ENCODE measurements around the gene LBH. TPM values are rescaled to one million over a fixed set of nuclear protein-coding genes. Genes with fewer than 3 reads are reported as not detected.

The LBH gene
- total RNA-seq, 6 experiments from 2014 or later: 24.4 to 99.2 (median 92.8) TPM

DNA sequence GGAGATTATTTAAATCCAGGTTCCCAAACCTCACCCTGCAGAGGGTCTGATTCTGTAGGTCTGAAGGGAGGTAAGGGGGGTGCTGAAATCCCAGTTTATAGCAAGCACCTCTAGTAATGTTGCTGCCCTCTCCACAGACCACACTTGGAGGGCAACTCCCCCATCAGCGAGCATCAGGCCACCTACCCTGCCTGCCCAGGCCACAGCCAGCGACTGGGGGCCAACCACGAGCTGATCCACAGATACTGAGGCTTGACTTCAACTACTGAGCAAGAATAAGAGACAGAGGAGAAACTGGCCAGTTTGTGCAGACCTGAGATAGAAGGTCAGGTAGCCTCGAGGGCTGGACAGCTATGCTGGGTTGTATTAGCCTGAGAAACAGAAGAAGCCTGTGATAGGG lies 36.3 kb upstream of the LBH start:
- Mint-ChIP-seq H3K27me3 (ENCODE audit: insufficient read depth) (peaks cover 13% of the 10 kb centered on the region), H3K9me3 (no peaks in the 10 kb centered on the region), H3K36me3 (ENCODE audit: low read depth) (no peaks in the 10 kb centered on the region), H3K4me1 (ENCODE audit: low read depth) (peaks cover 17% of the 10 kb centered on the region; the same call in 1 of the 2 replicates), H3K4me3 (no peak overlapping the region), H3K27ac (no peak overlapping the region)
- no peak for DNase-seq
- TF ChIP-seq, protein P1, sequence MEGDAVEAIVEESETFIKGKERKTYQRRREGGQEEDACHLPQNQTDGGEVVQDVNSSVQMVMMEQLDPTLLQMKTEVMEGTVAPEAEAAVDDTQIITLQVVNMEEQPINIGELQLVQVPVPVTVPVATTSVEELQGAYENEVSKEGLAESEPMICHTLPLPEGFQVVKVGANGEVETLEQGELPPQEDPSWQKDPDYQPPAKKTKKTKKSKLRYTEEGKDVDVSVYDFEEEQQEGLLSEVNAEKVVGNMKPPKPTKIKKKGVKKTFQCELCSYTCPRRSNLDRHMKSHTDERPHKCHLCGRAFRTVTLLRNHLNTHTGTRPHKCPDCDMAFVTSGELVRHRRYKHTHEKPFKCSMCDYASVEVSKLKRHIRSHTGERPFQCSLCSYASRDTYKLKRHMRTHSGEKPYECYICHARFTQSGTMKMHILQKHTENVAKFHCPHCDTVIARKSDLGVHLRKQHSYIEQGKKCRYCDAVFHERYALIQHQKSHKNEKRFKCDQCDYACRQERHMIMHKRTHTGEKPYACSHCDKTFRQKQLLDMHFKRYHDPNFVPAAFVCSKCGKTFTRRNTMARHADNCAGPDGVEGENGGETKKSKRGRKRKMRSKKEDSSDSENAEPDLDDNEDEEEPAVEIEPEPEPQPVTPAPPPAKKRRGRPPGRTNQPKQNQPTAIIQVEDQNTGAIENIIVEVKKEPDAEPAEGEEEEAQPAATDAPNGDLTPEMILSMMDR (IDR thresholded peaks at IDR 0.05): no peak

DNA sequence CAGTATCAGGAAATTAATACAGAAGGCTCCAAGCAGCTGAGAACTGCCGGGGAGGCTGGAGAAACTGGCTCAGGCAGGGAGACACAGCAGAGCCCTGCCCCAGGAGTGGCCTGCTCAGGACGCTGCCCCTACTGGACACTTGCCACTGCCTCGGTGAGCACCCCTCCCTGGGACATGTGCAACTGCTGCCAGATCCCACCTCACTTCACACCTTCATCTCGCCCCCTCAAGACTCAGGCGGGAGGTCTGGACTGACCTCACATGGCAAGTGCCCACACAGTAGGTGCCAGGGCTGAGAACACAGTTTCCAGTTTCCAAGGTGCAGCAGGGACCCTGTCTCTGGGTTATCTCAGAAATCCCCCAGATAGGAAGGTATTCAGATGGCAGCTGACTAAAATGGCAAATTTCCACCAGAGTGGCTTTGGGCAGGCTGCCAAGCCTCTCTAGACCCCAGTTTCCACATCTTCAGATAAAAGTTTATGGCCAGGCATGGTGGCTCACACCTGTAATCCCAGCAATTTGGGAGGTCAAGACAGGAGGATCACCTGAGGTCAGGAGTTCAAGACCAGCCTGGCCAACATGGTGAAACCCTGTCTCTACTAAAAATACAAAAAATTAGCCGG lies 33.7 kb upstream of the LBH start:
- H3K4me1 Mint-ChIP-seq (ENCODE audit: low read depth): peaks cover 23% of the 10 kb centered on the region; the same call in 1 of the 2 replicates
- H3K27ac Mint-ChIP-seq: no peak overlapping the region
- no peaks in the 10 kb centered on the region for H3K9me3 Mint-ChIP-seq
- H3K36me3 Mint-ChIP-seq (ENCODE audit: low read depth): no peaks in the 10 kb centered on the region
- TF ChIP-seq, protein P1 (IDR thresholded peaks at IDR 0.05): no peak
- no peak for DNase-seq
- H3K4me3 Mint-ChIP-seq: no peak overlapping the region
- peaks cover 13% of the 10 kb centered on the region for H3K27me3 Mint-ChIP-seq (ENCODE audit: insufficient read depth)

DNA sequence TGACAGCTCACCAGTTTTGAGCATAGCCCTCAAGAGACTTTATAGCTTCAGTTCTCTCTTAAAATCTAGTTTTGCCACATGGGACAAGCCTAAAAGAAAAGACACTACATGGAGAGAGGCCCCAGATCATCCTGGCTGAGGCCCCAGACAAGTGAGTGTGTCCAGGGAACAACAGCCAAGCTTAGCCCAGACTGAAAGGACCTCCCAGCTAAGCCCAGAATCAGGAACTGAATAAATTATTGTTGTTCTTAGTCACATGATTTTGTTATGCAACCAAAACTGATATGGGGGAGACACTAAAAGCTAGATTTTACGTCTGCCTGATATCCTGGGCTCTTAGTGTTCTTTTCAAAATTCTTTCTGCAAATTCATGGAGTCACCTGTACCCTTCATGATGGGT lies 29.3 kb upstream of the LBH start:
- Mint-ChIP-seq H3K36me3 (ENCODE audit: low read depth) (no peaks in the 10 kb centered on the region), H3K9me3 (no peaks in the 10 kb centered on the region), H3K27me3 (ENCODE audit: insufficient read depth) (peaks cover 15% of the 10 kb centered on the region; the same call in 1 of the 2 replicates), H3K27ac (no peak overlapping the region), H3K4me1 (ENCODE audit: low read depth) (peaks cover 6% of the 10 kb centered on the region; the same call in 1 of the 2 replicates), H3K4me3 (no peak overlapping the region)
- no peak for DNase-seq
- TF ChIP-seq, protein P1 (IDR thresholded peaks at IDR 0.05): no peak

DNA sequence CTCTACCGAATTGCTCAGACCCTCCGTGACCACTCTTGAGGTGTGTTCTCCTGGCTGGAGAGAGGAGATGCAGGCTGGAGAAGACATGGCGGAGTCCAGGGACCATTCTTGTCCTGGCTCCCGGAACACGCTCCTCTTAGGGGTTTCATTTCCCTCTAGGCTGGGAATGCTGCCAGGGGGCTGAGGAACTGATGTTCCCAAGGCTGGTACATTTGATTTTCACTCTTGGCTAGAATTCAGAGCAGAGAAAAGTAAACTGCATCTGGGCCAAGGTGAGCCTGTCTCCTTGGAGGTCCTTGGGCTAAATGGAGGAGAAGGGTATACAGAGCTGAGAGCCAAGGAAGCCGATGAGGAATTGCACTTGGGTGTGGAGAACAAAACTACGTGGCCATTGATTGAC lies 28.2 kb upstream of the LBH start:
- Mint-ChIP-seq H3K27ac (no peak overlapping the region), H3K4me3 (no peak overlapping the region), H3K4me1 (ENCODE audit: low read depth) (peaks cover 6% of the 10 kb centered on the region; the same call in 1 of the 2 replicates), H3K27me3 (ENCODE audit: insufficient read depth) (peaks cover 15% of the 10 kb centered on the region; the same call in 1 of the 2 replicates), H3K36me3 (ENCODE audit: low read depth) (no peaks in the 10 kb centered on the region), H3K9me3 (no peaks in the 10 kb centered on the region)
- TF ChIP-seq, protein P1 (IDR thresholded peaks at IDR 0.05): no peak
- DNase-seq: no peak

DNA sequence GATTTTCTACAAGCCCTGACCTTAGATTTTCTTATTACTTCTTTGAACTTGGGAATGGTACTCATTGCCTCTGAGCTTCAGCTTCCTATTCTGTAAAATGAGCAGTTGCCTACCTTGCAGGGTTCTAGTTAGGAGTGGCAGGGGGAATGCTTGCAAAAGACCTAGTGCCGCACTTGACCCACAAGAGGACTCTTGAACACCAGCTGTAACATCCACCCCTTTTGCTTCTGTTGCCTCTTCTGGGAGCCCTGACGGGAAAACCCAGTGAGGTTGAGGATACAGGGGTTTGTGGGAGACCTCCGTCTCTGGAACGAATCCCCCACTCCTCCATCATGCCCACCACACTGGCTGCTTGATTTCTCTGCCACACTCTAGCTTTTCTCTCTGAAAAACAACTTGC lies 27.1 kb upstream of the LBH start:
- peaks cover 6% of the 10 kb centered on the region; the same call in 1 of the 2 replicates for H3K4me1 Mint-ChIP-seq (ENCODE audit: low read depth)
- peaks cover 15% of the 10 kb centered on the region; the same call in 1 of the 2 replicates for H3K27me3 Mint-ChIP-seq (ENCODE audit: insufficient read depth)
- TF ChIP-seq, protein P1 (IDR thresholded peaks at IDR 0.05): no peak
- no peaks in the 10 kb centered on the region for H3K9me3 Mint-ChIP-seq
- DNase-seq: no peak
- H3K36me3 Mint-ChIP-seq (ENCODE audit: low read depth): no peaks in the 10 kb centered on the region
- H3K27ac Mint-ChIP-seq: no peak overlapping the region
- H3K4me3 Mint-ChIP-seq: no peak overlapping the region
